Prostate gland (tissue), 2 donors: ENCODE data around the gene ZBTB9. TPM values are rescaled to one million over a fixed set of nuclear protein-coding genes. Genes with fewer than 3 reads are reported as not detected.

ENCODE experiments used
- DNase-seq: peaks from one replicate; pipeline ENCODE4 v3.0.0-alpha.2; 2019; ENCODE audit warnings: low spot score
- H3K27ac ChIP-seq, 2 donors: fragments of 200-600 bp; sonication (generic); 2 replicates each; pipeline ENCODE4 v1.5.1; 2017 to 2019
- H3K27me3 ChIP-seq: fragments of 200-600 bp; sonication (generic); replicated peaks from 2 replicates; pipeline ENCODE4 v1.5.1; 2019; ENCODE audit not compliant: insufficient read depth
- H3K36me3 ChIP-seq, 2 donors: fragments of 200-600 bp; sonication (generic); 1 replicate in 1 of 2; 2 replicates in 1 of 2; pipeline versions ENCODE4 v1.5.1 to v1.8.1; 2017 to 2019
- H3K4me1 ChIP-seq: fragments of 200-600 bp; sonication (generic); replicated peaks from 2 replicates; pipeline ENCODE4 v1.5.1; 2019
- H3K4me3 ChIP-seq, 2 donors: fragments of 200-600 bp; sonication (generic); 2 replicates each; pipeline ENCODE4 v1.5.1; 2017 to 2019
- H3K9me3 ChIP-seq: fragments of 200-600 bp; sonication (generic); 2 replicates; pipeline ENCODE4 v1.5.1; 2017
- POLR2A ChIP-seq: fragments of 450-650 bp; IDR thresholded peaks from one replicate; pipeline ENCODE4 v1.6.1; 2016; ENCODE audit warnings: antibody characterized with exemption, mild to moderate bottlenecking
- POLR2AphosphoS5 ChIP-seq: sonication (generic); formaldehyde crosslinking; IDR thresholded peaks from one replicate; pipeline ENCODE4 v1.6.1; 2017; ENCODE audit warnings: antibody characterized with exemption
- WGBS: methylation state at CpG from one replicate; pipeline ENCODE4 v1.1.5; 2018; 5-methylcytosine and 5-hydroxymethylcytosine counted together
- intact Hi-C: fragments of 100-400 bp; cut with DNase I; formaldehyde crosslinking; loops from one replicate; pipeline ENCODE4 v1.14.2; 2022
- total RNA-seq, 2 donors: library from RNA; depleted of rRNA; stranded (reverse); fragments of >200 nt; gene quantifications; one replicate each; pipeline ENCODE4 v1.1.0, GENCODE V29; 2016
- TF ChIP-seq, protein P1 (sequence below), 4 experiments: fragments of 200-600 bp in 2 of 4; fragments of 450-650 bp in 2 of 4; sonication (generic) in 2 of 4; IDR thresholded peaks; 1 replicate in 3 of 4; 2 replicates in 1 of 4; pipeline ENCODE4 v1.5.1; 2016 to 2019; ENCODE audit warnings: antibody characterized with exemption in 4 of 4, mild to moderate bottlenecking in 2 of 4, moderate library complexity in 2 of 4

Gene ZBTB9
- total RNA-seq, 2 donors from 2014 or later: 3.5 to 8.9 TPM

DNA sequence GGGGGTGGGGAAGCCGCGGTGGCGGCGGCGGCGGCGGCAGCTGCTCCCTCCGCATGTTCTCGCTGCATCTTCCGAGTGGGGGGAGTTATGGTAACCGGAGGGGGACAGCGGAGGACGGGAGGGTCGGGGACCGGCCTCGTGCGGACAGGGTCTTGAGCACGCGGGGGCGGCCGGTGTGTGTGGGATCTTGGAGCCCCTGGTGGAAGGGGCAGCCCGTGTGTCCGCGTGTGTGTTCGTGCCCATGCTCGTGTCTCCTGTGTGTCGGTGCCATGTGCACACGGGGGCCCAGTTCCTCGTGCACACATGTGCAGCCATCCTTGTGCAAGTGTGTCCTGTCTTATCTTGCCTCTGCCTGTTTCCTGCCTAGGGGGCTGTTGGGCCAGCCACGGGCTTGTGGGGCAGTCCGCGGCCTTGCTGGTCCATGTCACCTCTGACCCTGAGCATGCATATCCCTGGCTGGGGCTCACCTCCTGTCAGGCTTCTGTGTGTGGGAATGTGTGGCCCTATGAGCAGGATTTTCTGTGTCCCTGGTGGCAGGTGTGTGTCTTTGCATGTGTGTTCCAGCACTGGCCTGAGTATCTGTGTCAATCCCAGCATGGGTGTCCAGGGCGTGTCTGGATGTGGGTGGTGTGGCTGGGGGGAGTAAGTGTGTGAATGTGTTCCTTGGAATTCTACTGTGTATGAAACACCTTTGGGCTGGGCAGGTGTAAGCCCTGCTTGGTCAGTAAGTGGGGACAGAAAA is 26.0 kb upstream of the ZBTB9 start:
- H3K4me1 ChIP-seq: peaks cover 4% of the 10 kb centered on the region
- no peak for DNase-seq
- intact Hi-C loops: loop anchor here (5.0 kb wide), 1 partner anchor 36 kb away; the partner anchor contains the start of gene KIFC1

DNA sequence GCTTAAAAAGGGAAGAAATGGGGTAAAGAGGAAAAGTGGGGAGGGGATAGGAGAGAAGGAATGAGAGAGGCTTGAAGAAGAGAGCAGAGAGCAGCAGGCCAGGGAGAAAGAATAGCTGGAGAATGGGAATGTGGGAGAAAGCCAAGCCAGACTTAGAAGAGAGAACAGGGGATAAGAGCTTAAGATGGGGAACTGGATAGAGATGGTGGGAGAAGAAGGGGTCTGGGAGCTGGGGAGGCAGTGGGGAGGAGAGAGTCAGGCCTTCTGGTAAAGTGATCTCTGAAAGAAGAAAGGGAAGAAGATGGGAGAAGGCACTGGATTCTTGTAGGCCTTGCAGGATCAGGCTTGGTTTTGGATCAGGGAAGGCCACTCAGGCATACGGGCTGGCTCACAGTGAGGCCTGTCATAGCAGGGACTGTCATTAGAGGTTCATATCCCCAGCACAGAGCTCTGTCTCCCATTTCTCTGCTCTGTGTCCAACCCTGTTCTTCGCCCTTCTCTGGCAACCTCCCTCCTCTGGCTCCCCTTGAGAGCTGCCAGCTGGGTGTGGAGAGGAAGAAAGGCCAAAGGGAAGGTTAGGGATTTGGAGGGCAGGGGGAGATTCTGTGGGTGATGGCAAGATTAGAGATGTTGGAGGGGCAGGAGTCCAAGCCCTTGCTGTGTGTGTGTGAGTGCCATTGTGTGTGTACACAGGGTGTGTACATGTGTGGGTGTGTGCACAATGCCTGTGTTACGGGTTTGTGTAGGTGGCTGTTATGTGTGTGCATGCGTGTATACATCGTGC is 25.2 kb upstream of the ZBTB9 start:
- no peaks in the 10 kb centered on the region for H3K27me3 ChIP-seq
- peaks cover 4% of the 10 kb centered on the region for H3K4me1 ChIP-seq
- no peak for DNase-seq
- H3K9me3 ChIP-seq: no peaks in the 10 kb centered on the region
- intact Hi-C loops: loop anchor here (5.0 kb wide), 1 partner anchor 37 kb away; the partner anchor contains the start of gene KIFC1
- H3K27ac ChIP-seq: peak overlapping the region; percentile 75 to 95
- WGBS: 48% methylated on average over 5 of the region's 5 CpGs
- H3K4me3 ChIP-seq: no peak overlapping the region
- TF ChIP-seq POLR2A: no peak
- TF ChIP-seq POLR2AphosphoS5: no peak
- TF ChIP-seq, protein P1, sequence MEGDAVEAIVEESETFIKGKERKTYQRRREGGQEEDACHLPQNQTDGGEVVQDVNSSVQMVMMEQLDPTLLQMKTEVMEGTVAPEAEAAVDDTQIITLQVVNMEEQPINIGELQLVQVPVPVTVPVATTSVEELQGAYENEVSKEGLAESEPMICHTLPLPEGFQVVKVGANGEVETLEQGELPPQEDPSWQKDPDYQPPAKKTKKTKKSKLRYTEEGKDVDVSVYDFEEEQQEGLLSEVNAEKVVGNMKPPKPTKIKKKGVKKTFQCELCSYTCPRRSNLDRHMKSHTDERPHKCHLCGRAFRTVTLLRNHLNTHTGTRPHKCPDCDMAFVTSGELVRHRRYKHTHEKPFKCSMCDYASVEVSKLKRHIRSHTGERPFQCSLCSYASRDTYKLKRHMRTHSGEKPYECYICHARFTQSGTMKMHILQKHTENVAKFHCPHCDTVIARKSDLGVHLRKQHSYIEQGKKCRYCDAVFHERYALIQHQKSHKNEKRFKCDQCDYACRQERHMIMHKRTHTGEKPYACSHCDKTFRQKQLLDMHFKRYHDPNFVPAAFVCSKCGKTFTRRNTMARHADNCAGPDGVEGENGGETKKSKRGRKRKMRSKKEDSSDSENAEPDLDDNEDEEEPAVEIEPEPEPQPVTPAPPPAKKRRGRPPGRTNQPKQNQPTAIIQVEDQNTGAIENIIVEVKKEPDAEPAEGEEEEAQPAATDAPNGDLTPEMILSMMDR (IDR thresholded peaks at IDR 0.05): no peak
- H3K36me3 ChIP-seq: no peaks in the 10 kb centered on the region

More for the DNA sequence above, 26.0 kb upstream of the ZBTB9 start:
- no peaks in the 10 kb centered on the region for H3K36me3 ChIP-seq
- H3K4me3 ChIP-seq: peak overlapping the region; percentile 44 to 52
- peak overlapping the region; percentile 75 to 95 for H3K27ac ChIP-seq
- 6% methylated on average over 24 of the region's 33 CpGs for WGBS
- no peaks in the 10 kb centered on the region for H3K27me3 ChIP-seq
- no peaks in the 10 kb centered on the region for H3K9me3 ChIP-seq
- no peak for TF ChIP-seq POLR2AphosphoS5
- TF ChIP-seq POLR2A: no peak
- TF ChIP-seq, protein P1 (IDR thresholded peaks at IDR 0.05): peak in 2 of 4 experiments; percentile 32 to 40

DNA sequence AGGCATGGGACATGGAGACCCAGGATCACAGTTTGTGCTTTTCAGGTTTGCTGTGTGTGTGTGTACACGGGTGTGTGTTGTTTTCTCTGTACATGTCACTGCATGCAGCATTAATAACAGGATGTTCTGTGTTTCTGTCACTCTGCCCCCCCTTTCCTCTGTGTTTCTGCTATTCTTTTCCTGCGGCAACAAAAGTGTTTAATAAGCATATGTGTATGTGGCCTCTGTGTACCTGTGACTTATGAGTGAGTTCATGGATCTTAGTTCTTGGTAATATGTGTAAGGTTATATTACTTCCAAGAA is 24.7 kb upstream of the ZBTB9 start:
- 16% methylated on average over 2 of the region's 2 CpGs for WGBS
- H3K36me3 ChIP-seq: no peaks in the 10 kb centered on the region
- intact Hi-C loops: loop anchor here (5.0 to 10.0 kb wide), 2 partner anchors 37 to 145 kb away; partner anchors contain the start of gene KIFC1
- H3K27ac ChIP-seq: peak overlapping the region in 1 of 2 donors; percentile 75
- DNase-seq: no peak
- H3K27me3 ChIP-seq: no peaks in the 10 kb centered on the region
- peaks cover 4% of the 10 kb centered on the region for H3K4me1 ChIP-seq
- H3K9me3 ChIP-seq: no peaks in the 10 kb centered on the region
- TF ChIP-seq, protein P1 (IDR thresholded peaks at IDR 0.05): no peak
- TF ChIP-seq POLR2AphosphoS5: peak; percentile 8
- no peak for TF ChIP-seq POLR2A
- H3K4me3 ChIP-seq: no peak overlapping the region

DNA sequence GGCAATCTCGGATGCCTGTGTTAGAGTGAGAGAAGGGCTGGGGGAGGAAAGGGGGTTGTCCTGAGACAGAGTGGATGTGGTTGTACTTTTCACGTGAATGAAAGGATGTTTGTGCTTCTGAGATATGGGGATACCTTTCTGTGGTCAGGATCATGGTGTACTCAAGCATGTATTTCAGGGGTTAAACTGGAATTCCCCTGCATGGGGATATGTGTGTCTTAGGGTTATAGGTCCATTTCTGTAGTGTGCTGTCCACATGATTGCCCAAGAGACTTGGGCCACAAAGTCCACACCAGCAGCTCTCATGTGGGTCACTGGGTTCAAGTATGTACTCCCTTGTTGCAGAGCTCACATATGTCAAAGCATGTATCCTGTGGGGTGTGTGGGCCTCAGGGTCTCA is 24.0 kb upstream of the ZBTB9 start:
- Histone ChIP-seq H3K27me3 (no peaks in the 10 kb centered on the region), H3K9me3 (no peaks in the 10 kb centered on the region), H3K4me3 (no peak overlapping the region), H3K27ac (no peak overlapping the region), H3K36me3 (no peaks in the 10 kb centered on the region), H3K4me1 (no peaks in the 10 kb centered on the region)
- 52% methylated on average over 2 of the region's 2 CpGs for WGBS
- TF ChIP-seq POLR2AphosphoS5 (no peak), POLR2A (no peak)
- TF ChIP-seq, protein P1 (IDR thresholded peaks at IDR 0.05): no peak
- intact Hi-C loops: loop anchor here (10.0 kb wide), 1 partner anchor 144 kb away; no protein-coding TSS in a partner anchor
- no peak for DNase-seq
